Activated naive CD4-positive, alpha-beta T cell treated with anti-CD3 and anti-CD28 coated beads, Interleukin-2, amount 50 U/mL, for 24 hours (primary cell): Measurements from ENCODE around the gene HMCN1.

Experiments
- H3K27ac Mint-ChIP-seq: one replicate; pipeline ENCODE4 v1.8.0; 2021; ENCODE audit warnings: mild to moderate bottlenecking, mixed read lengths
- H3K27me3 Mint-ChIP-seq: one replicate; pipeline ENCODE4 v1.8.0; 2021; ENCODE audit warnings: mixed read lengths
- H3K36me3 Mint-ChIP-seq: one replicate; pipeline ENCODE4 v1.8.0; 2021; ENCODE audit warnings: mixed read lengths
- H3K4me1 Mint-ChIP-seq: one replicate; pipeline ENCODE4 v1.8.0; 2021; ENCODE audit warnings: mixed read lengths
- H3K4me3 Mint-ChIP-seq: one replicate; pipeline ENCODE4 v1.8.0; 2021; ENCODE audit warnings: mild to moderate bottlenecking, mixed read lengths
- H3K9me3 Mint-ChIP-seq: one replicate; pipeline ENCODE4 v1.8.0; 2021; ENCODE audit warnings: mixed read lengths

The HMCN1 gene

GRCh38 chr1:186002406-186002805, 268.2 kb downstream of the HMCN1 start:
- H3K9me3 Mint-ChIP-seq = no peaks in the 10 kb centered on the region
- no peaks in the 10 kb centered on the region for H3K4me1 Mint-ChIP-seq
- no peaks in the 10 kb centered on the region for H3K27me3 Mint-ChIP-seq
- H3K36me3 Mint-ChIP-seq = no peaks in the 10 kb centered on the region
- no peak overlapping the region for H3K4me3 Mint-ChIP-seq
- no peak overlapping the region for H3K27ac Mint-ChIP-seq

- no peaks in the 10 kb centered on the region for H3K36me3 Mint-ChIP-seq
- no peak overlapping the region for H3K27ac Mint-ChIP-seq
- peaks cover 5% of the 10 kb centered on the region for H3K4me1 Mint-ChIP-seq
- no peaks in the 10 kb centered on the region for H3K27me3 Mint-ChIP-seq
- no peaks in the 10 kb centered on the region for H3K9me3 Mint-ChIP-seq
- H3K4me3 Mint-ChIP-seq = no peak overlapping the region
Observed at GRCh38 chr1:186009039-186009737, 275.0 kb downstream of the HMCN1 start.

GRCh38 chr1:186014370-186015037, 280.3 kb downstream of the HMCN1 start:
- Mint-ChIP-seq H3K9me3 (no peaks in the 10 kb centered on the region), H3K27ac (no peak overlapping the region), H3K27me3 (peaks cover 1% of the 10 kb centered on the region), H3K4me3 (no peak overlapping the region), H3K36me3 (no peaks in the 10 kb centered on the region), H3K4me1 (peaks cover 2% of the 10 kb centered on the region)

- Mint-ChIP-seq H3K4me3 (no peak overlapping the region), H3K27me3 (peaks cover 1% of the 10 kb centered on the region), H3K4me1 (no peaks in the 10 kb centered on the region), H3K27ac (no peak overlapping the region), H3K36me3 (no peaks in the 10 kb centered on the region), H3K9me3 (no peaks in the 10 kb centered on the region)
Observed at GRCh38 chr1:186016856-186017255, 282.7 kb downstream of the HMCN1 start.

- Mint-ChIP-seq H3K36me3 (no peaks in the 10 kb centered on the region), H3K27me3 (peaks cover 3% of the 10 kb centered on the region), H3K27ac (no peak overlapping the region), H3K4me1 (no peaks in the 10 kb centered on the region), H3K4me3 (no peak overlapping the region), H3K9me3 (no peaks in the 10 kb centered on the region)
Observed at GRCh38 chr1:186022184-186022583, 288.0 kb downstream of the HMCN1 start.

- H3K4me3 Mint-ChIP-seq = no peak overlapping the region
- H3K36me3 Mint-ChIP-seq = peaks cover 3% of the 10 kb centered on the region
- peaks cover 1% of the 10 kb centered on the region for H3K27me3 Mint-ChIP-seq
- no peaks in the 10 kb centered on the region for H3K4me1 Mint-ChIP-seq
- H3K27ac Mint-ChIP-seq = no peak overlapping the region
- H3K9me3 Mint-ChIP-seq = peaks cover 16% of the 10 kb centered on the region
Observed at GRCh38 chr1:186026946-186027345, 292.8 kb downstream of the HMCN1 start.

- Mint-ChIP-seq H3K9me3 (peaks cover 19% of the 10 kb centered on the region), H3K4me1 (no peaks in the 10 kb centered on the region), H3K27me3 (peaks cover 1% of the 10 kb centered on the region), H3K4me3 (no peak overlapping the region), H3K27ac (no peak overlapping the region), H3K36me3 (peaks cover 5% of the 10 kb centered on the region)
Observed at GRCh38 chr1:186027621-186028020, 293.4 kb downstream of the HMCN1 start.

- Mint-ChIP-seq H3K4me3 (no peak overlapping the region), H3K36me3 (peaks cover 7% of the 10 kb centered on the region), H3K9me3 (peaks cover 22% of the 10 kb centered on the region), H3K27me3 (no peaks in the 10 kb centered on the region), H3K27ac (no peak overlapping the region), H3K4me1 (no peaks in the 10 kb centered on the region)
Observed at GRCh38 chr1:186030453-186030852, 296.3 kb downstream of the HMCN1 start.

- Mint-ChIP-seq H3K9me3 (peaks cover 22% of the 10 kb centered on the region), H3K4me3 (no peak overlapping the region), H3K4me1 (no peaks in the 10 kb centered on the region), H3K27me3 (no peaks in the 10 kb centered on the region), H3K27ac (no peak overlapping the region), H3K36me3 (peaks cover 7% of the 10 kb centered on the region)
Observed at GRCh38 chr1:186033847-186034271, 299.7 kb downstream of the HMCN1 start.

- Mint-ChIP-seq H3K4me1 (no peaks in the 10 kb centered on the region), H3K4me3 (no peak overlapping the region), H3K27me3 (no peaks in the 10 kb centered on the region), H3K27ac (no peak overlapping the region), H3K9me3 (no peaks in the 10 kb centered on the region), H3K36me3 (no peaks in the 10 kb centered on the region)
Observed at GRCh38 chr1:186042230-186042629, 308.0 kb downstream of the HMCN1 start.

GRCh38 chr1:186043296-186043695, 309.1 kb downstream of the HMCN1 start:
- no peak overlapping the region for H3K27ac Mint-ChIP-seq
- no peak overlapping the region for H3K4me3 Mint-ChIP-seq
- no peaks in the 10 kb centered on the region for H3K4me1 Mint-ChIP-seq
- no peaks in the 10 kb centered on the region for H3K36me3 Mint-ChIP-seq
- no peaks in the 10 kb centered on the region for H3K9me3 Mint-ChIP-seq
- H3K27me3 Mint-ChIP-seq = peaks cover 1% of the 10 kb centered on the region

- Mint-ChIP-seq H3K27me3 (peaks cover 1% of the 10 kb centered on the region), H3K27ac (no peak overlapping the region), H3K9me3 (no peaks in the 10 kb centered on the region), H3K36me3 (no peaks in the 10 kb centered on the region), H3K4me1 (no peaks in the 10 kb centered on the region), H3K4me3 (no peak overlapping the region)
Observed at GRCh38 chr1:186044079-186044685, 310.0 kb downstream of the HMCN1 start.

GRCh38 chr1:186046437-186047211, 312.4 kb downstream of the HMCN1 start:
- Mint-ChIP-seq H3K4me1 (no peaks in the 10 kb centered on the region), H3K36me3 (no peaks in the 10 kb centered on the region), H3K9me3 (no peaks in the 10 kb centered on the region), H3K27ac (no peak overlapping the region), H3K4me3 (no peak overlapping the region), H3K27me3 (peaks cover 1% of the 10 kb centered on the region)

GRCh38 chr1:186050360-186050759, 316.2 kb downstream of the HMCN1 start:
- Mint-ChIP-seq H3K9me3 (no peaks in the 10 kb centered on the region), H3K4me1 (no peaks in the 10 kb centered on the region), H3K27me3 (peaks cover 1% of the 10 kb centered on the region), H3K4me3 (no peak overlapping the region), H3K36me3 (no peaks in the 10 kb centered on the region), H3K27ac (no peak overlapping the region)

GRCh38 chr1:186054003-186054402, 319.8 kb downstream of the HMCN1 start:
- H3K9me3 Mint-ChIP-seq = no peaks in the 10 kb centered on the region
- no peaks in the 10 kb centered on the region for H3K4me1 Mint-ChIP-seq
- no peaks in the 10 kb centered on the region for H3K36me3 Mint-ChIP-seq
- H3K4me3 Mint-ChIP-seq = no peak overlapping the region
- H3K27me3 Mint-ChIP-seq = no peaks in the 10 kb centered on the region
- H3K27ac Mint-ChIP-seq = no peak overlapping the region

GRCh38 chr1:186054932-186055331, 320.7 kb downstream of the HMCN1 start:
- Mint-ChIP-seq H3K27me3 (no peaks in the 10 kb centered on the region), H3K4me1 (no peaks in the 10 kb centered on the region), H3K27ac (no peak overlapping the region), H3K4me3 (no peak overlapping the region), H3K36me3 (no peaks in the 10 kb centered on the region), H3K9me3 (no peaks in the 10 kb centered on the region)
